ENCODE data around the gene GNB1. TPM values are rescaled to one million over a fixed set of nuclear protein-coding genes. Genes with fewer than 3 reads are reported as not detected.
A peak's percentile ranks its signal among the peaks of the same experiment; 100 is the strongest.

GNB1 gene
- total RNA-seq, 1 donor from 2014 or later, result 427 TPM

GRCh38 chr1:1797731-1798341, 93.1 kb downstream of the GNB1 start:
- peaks cover 42% of the 10 kb centered on the region for H3K36me3 Mint-ChIP-seq (ENCODE audit: low read depth, unreplicated experiment)
- peaks cover 14% of the 10 kb centered on the region for H3K27me3 Mint-ChIP-seq (ENCODE audit: unreplicated experiment)
- no peaks in the 10 kb centered on the region for H3K4me1 Mint-ChIP-seq (ENCODE audit: unreplicated experiment)
- H3K27ac Mint-ChIP-seq (ENCODE audit: unreplicated experiment), result no peak overlapping the region
- H3K9me3 Mint-ChIP-seq (ENCODE audit: unreplicated experiment), result no peaks in the 10 kb centered on the region
- TF ChIP-seq, protein P1, sequence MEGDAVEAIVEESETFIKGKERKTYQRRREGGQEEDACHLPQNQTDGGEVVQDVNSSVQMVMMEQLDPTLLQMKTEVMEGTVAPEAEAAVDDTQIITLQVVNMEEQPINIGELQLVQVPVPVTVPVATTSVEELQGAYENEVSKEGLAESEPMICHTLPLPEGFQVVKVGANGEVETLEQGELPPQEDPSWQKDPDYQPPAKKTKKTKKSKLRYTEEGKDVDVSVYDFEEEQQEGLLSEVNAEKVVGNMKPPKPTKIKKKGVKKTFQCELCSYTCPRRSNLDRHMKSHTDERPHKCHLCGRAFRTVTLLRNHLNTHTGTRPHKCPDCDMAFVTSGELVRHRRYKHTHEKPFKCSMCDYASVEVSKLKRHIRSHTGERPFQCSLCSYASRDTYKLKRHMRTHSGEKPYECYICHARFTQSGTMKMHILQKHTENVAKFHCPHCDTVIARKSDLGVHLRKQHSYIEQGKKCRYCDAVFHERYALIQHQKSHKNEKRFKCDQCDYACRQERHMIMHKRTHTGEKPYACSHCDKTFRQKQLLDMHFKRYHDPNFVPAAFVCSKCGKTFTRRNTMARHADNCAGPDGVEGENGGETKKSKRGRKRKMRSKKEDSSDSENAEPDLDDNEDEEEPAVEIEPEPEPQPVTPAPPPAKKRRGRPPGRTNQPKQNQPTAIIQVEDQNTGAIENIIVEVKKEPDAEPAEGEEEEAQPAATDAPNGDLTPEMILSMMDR (IDR thresholded peaks at IDR 0.05; ENCODE audit: unreplicated experiment), result no peak
- no peak overlapping the region for H3K4me3 Mint-ChIP-seq (ENCODE audit: unreplicated experiment)
- no peak for DNase-seq (ENCODE audit: low spot score)

- no peak for DNase-seq (ENCODE audit: low spot score)
- Mint-ChIP-seq H3K27ac (ENCODE audit: unreplicated experiment) (no peak overlapping the region), H3K9me3 (ENCODE audit: unreplicated experiment) (no peaks in the 10 kb centered on the region), H3K36me3 (ENCODE audit: low read depth, unreplicated experiment) (peaks cover 43% of the 10 kb centered on the region), H3K4me1 (ENCODE audit: unreplicated experiment) (no peaks in the 10 kb centered on the region), H3K4me3 (ENCODE audit: unreplicated experiment) (peak overlapping the region; percentile 62), H3K27me3 (ENCODE audit: unreplicated experiment) (peaks cover 14% of the 10 kb centered on the region)
- TF ChIP-seq, protein P1 (IDR thresholded peaks at IDR 0.05; ENCODE audit: unreplicated experiment), result no peak
Observed at GRCh38 chr1:1796466-1796865, 94.4 kb downstream of the GNB1 start.

- Mint-ChIP-seq H3K27ac (ENCODE audit: unreplicated experiment) (peak overlapping the region; percentile 30), H3K27me3 (ENCODE audit: unreplicated experiment) (peaks cover 20% of the 10 kb centered on the region), H3K36me3 (ENCODE audit: low read depth, unreplicated experiment) (peaks cover 50% of the 10 kb centered on the region), H3K4me3 (ENCODE audit: unreplicated experiment) (no peak overlapping the region), H3K4me1 (ENCODE audit: unreplicated experiment) (no peaks in the 10 kb centered on the region), H3K9me3 (ENCODE audit: unreplicated experiment) (no peaks in the 10 kb centered on the region)
- DNase-seq (ENCODE audit: low spot score), result no peak
- TF ChIP-seq, protein P1 (IDR thresholded peaks at IDR 0.05; ENCODE audit: unreplicated experiment), result no peak
Observed at GRCh38 chr1:1794999-1795398, 95.9 kb downstream of the GNB1 start.

DNA sequence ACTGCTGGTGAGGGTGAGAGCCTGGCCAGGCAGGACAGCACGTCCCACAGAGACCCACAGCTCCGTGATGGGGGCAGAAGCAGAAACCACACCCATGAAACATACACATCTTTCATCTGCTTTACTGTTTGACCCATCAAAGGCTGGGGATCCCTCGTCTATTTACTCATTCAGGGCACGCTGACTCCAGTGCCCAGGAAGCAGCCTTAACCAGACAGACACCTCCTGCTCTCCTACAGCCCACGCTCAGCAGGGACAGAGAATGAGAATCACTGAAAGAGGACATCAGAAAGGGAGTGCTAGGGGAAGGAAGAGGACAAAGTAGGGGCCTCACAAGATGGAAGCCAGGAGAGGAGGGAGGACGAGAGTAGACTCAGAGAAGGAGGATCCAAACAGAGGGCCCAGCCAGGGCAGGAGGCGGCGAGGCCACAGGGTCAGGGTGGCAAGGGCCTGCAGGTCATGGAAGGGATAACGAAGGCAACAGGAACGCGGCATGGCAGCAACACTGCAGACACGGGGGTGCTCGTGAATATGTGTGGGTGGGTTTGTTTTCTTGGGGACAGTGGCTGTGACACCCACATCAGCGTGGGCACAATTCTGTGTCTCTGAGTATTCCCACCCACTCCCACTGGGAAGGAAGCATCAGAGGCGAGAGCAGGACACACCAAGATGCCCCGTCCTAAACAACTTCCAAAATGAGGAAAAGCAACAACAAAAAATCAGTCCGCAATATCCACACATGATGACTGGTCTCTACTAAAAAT, 97.2 kb downstream of the GNB1 start:
- Mint-ChIP-seq H3K4me1 (ENCODE audit: unreplicated experiment) (no peaks in the 10 kb centered on the region), H3K9me3 (ENCODE audit: unreplicated experiment) (no peaks in the 10 kb centered on the region), H3K36me3 (ENCODE audit: low read depth, unreplicated experiment) (peaks cover 56% of the 10 kb centered on the region), H3K27me3 (ENCODE audit: unreplicated experiment) (peaks cover 25% of the 10 kb centered on the region), H3K27ac (ENCODE audit: unreplicated experiment) (peak overlapping the region; percentile 38), H3K4me3 (ENCODE audit: unreplicated experiment) (peak overlapping the region; percentile 52)
- TF ChIP-seq, protein P1 (IDR thresholded peaks at IDR 0.05; ENCODE audit: unreplicated experiment), result no peak
- DNase-seq (ENCODE audit: low spot score), result no peak

All from endothelial cell (in vitro differentiated cells).